Osteocyte (in vitro differentiated cells): Measurements from ENCODE around the gene OLFML2A. TPM values are rescaled to one million over a fixed set of nuclear protein-coding genes. Genes with fewer than 3 reads are reported as not detected.

Experiments
- DNase-seq: peaks from one replicate; pipeline ENCODE4 v3.0.0; 2021; ENCODE audit warnings: mixed read lengths; ENCODE audit not compliant: unreplicated experiment; ENCODE audit errors: extremely low spot score
- H3K27ac Mint-ChIP-seq: one replicate; pipeline ENCODE4 v1.8.0; 2021; ENCODE audit warnings: mild to moderate bottlenecking, mixed read lengths; ENCODE audit not compliant: unreplicated experiment
- H3K27me3 Mint-ChIP-seq: one replicate; pipeline ENCODE4 v1.8.0; 2021; ENCODE audit warnings: mixed read lengths; ENCODE audit not compliant: unreplicated experiment
- H3K36me3 Mint-ChIP-seq: one replicate; pipeline ENCODE4 v1.8.0; 2021; ENCODE audit warnings: mixed read lengths; ENCODE audit not compliant: unreplicated experiment
- H3K4me1 Mint-ChIP-seq: one replicate; pipeline ENCODE4 v1.8.0; 2021; ENCODE audit warnings: mixed read lengths; ENCODE audit not compliant: unreplicated experiment
- H3K4me3 Mint-ChIP-seq: one replicate; pipeline ENCODE4 v1.8.0; 2021; ENCODE audit warnings: mild to moderate bottlenecking, moderate library complexity, mixed read lengths; ENCODE audit not compliant: unreplicated experiment
- H3K9me3 Mint-ChIP-seq: one replicate; pipeline ENCODE4 v1.8.0; 2021; ENCODE audit warnings: mixed read lengths; ENCODE audit not compliant: unreplicated experiment
- total RNA-seq: library from RNA; stranded (reverse); gene quantifications from 2 replicates; pipeline ENCODE4 v1.2.1, GENCODE V29; 2021
- TF ChIP-seq, protein P1 (sequence below): fragments of 200-600 bp; sonication (generic); IDR thresholded peaks from 2 replicates; pipeline ENCODE4 v1.5.0; 2021; ENCODE audit warnings: antibody characterized with exemption, mild to moderate bottlenecking, moderate library complexity

Gene OLFML2A
- total RNA-seq, 1 donor from 2014 or later, result 146 TPM

DNA sequence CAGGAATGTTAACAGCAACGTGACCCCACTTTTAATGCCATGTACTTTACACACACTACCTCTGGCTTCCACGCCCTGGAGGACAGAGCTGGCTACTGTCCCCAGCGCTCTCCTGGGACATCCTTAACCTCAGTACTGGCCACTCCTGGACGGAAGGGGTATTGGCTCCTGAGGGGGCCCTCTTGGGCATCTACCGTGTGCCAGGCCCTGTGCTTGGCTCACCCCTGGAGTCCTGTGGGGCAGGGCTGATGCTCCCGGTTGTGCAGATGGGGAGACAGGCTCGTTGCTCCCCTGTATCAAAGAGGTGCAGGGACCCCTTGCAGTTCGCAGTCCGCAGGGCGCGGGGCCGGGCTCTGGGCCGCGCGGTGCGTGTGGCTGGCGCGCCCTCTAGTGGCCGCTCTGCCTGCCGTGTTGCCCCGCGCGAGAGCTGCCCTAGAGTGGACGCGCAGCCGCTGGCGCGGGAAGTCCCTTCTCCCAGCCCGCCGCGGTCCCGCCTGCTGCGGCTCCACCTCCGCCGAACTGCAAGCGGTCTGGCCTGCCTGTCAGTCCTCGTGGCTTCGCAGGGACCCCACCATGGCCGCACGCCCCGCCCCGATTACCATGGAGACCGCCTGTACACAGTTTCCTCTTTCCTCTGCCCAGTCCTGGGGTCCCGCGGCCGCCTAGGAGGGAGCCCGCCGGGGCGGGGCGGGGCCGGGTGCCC is 76.0 kb downstream of the OLFML2A start, which contains the start of gene WDR38:
Gene WDR38, plus strand, starts transcription at position 632 of the 703 bp plus-strand sequence. CDS start 72 bp downstream, outside the sequence.
- H3K27me3 Mint-ChIP-seq, result no peaks in the 10 kb centered on the region
- peak; percentile 91 for DNase-seq
- H3K4me1 Mint-ChIP-seq, result peaks cover 27% of the 10 kb centered on the region
- H3K4me3 Mint-ChIP-seq, result peak within 1 kb of the TSS; percentile 70
- no peaks in the 10 kb centered on the region for H3K9me3 Mint-ChIP-seq
- peaks cover 4% of the 10 kb centered on the region for H3K36me3 Mint-ChIP-seq
- H3K27ac Mint-ChIP-seq, result peak within 1 kb of the TSS; percentile 20
- TF ChIP-seq, protein P1, sequence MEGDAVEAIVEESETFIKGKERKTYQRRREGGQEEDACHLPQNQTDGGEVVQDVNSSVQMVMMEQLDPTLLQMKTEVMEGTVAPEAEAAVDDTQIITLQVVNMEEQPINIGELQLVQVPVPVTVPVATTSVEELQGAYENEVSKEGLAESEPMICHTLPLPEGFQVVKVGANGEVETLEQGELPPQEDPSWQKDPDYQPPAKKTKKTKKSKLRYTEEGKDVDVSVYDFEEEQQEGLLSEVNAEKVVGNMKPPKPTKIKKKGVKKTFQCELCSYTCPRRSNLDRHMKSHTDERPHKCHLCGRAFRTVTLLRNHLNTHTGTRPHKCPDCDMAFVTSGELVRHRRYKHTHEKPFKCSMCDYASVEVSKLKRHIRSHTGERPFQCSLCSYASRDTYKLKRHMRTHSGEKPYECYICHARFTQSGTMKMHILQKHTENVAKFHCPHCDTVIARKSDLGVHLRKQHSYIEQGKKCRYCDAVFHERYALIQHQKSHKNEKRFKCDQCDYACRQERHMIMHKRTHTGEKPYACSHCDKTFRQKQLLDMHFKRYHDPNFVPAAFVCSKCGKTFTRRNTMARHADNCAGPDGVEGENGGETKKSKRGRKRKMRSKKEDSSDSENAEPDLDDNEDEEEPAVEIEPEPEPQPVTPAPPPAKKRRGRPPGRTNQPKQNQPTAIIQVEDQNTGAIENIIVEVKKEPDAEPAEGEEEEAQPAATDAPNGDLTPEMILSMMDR, result peak; percentile 100

DNA sequence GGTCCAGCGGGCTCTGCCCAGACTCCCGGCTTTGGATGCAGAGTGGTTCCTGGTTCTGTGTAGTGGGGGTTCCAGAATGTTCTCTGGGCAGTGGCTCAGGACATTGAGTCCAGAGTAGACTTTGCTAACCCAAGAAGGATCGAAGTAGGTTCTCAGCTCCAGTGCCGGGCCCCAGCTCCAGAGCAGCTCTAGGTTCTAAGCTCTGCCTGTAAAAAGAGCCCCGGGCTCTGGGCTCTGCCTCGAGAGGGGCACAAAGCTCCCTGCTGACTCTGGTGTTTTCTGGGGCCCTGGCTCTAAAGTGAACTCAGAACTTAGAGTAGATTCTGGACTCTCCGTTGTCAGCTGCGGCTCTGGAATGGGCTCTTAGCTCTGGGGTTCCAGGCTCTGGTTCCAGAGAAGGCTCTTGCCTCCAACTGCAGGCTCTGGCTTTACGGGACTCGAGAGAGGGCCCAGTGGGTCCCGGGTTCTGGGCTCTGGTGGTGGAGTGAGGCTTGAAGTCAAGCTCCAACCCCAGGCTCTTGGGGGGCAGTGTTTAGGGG is 76.7 kb downstream of the OLFML2A start:
- Mint-ChIP-seq H3K4me3 (peak overlapping the region; percentile 70), H3K9me3 (no peaks in the 10 kb centered on the region), H3K4me1 (peaks cover 27% of the 10 kb centered on the region), H3K27me3 (no peaks in the 10 kb centered on the region), H3K27ac (no peak overlapping the region), H3K36me3 (peaks cover 4% of the 10 kb centered on the region)
- no peak for DNase-seq
- TF ChIP-seq, protein P1, result no peak

DNA sequence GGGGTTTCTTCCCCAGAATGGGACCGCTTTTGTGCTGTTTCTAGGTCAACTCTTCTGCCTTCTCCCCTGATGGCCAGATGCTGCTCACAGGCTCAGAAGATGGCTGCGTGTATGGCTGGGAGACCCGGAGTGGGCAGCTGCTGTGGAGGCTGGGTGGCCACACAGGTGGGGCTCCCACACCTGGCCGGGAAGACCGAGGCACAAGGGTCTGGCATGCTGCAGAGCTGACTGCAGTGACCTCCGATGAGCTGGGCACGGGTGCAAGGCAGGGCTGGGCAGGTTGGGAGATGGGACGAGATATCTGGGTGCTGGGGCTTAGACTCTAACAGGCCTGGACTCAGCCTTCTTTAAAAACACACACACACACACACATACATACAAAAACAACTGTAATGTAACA is 77.2 kb downstream of the OLFML2A start:
- Mint-ChIP-seq H3K36me3 (peaks cover 4% of the 10 kb centered on the region), H3K9me3 (no peaks in the 10 kb centered on the region), H3K27ac (no peak overlapping the region), H3K4me1 (peaks cover 27% of the 10 kb centered on the region), H3K4me3 (no peak overlapping the region), H3K27me3 (no peaks in the 10 kb centered on the region)
- TF ChIP-seq, protein P1, result no peak
- no peak for DNase-seq

DNA sequence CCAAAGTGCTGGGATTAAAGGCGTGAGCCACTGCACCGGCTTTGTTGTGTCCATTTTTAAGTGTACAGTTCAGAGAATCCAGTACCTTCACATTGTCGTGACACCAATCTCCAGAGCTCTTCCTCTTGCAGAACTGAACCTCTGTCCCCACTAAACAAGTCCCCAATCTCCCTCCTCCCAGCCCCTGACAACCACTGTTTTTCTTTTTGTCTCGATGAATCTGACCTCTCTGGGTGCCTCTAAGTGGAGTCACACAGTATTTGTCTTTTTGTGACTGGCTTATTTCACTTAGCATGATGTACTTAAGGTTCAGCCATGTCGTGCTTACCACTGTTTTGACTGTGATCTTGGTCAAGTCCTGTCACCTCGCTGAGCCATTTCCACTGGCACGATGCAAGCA is 77.9 kb downstream of the OLFML2A start:
- Mint-ChIP-seq H3K4me3 (no peak overlapping the region), H3K36me3 (peaks cover 8% of the 10 kb centered on the region), H3K4me1 (peaks cover 27% of the 10 kb centered on the region), H3K27me3 (no peaks in the 10 kb centered on the region), H3K9me3 (no peaks in the 10 kb centered on the region), H3K27ac (peak overlapping the region; percentile 14)
- DNase-seq, result no peak
- TF ChIP-seq, protein P1, result no peak

DNA sequence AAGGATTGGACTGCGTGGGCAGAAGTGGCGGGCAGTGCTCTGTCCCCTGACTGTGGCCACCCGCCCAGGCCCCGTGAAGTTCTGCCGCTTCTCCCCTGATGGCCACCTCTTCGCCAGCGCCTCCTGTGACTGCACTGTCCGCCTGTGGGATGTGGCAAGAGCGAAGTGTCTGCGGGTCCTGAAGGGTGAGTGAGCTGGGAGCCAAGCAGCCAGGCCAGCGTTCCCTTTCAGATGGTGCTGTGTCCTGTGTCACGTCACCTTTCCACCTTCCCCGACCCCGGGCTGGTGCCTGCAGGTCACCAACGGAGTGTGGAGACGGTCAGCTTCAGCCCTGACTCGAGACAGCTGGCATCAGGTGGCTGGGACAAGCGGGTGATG is 78.6 kb downstream of the OLFML2A start:
- Mint-ChIP-seq H3K4me1 (peaks cover 31% of the 10 kb centered on the region), H3K9me3 (no peaks in the 10 kb centered on the region), H3K4me3 (no peak overlapping the region), H3K27ac (no peak overlapping the region), H3K27me3 (no peaks in the 10 kb centered on the region), H3K36me3 (peaks cover 15% of the 10 kb centered on the region)
- TF ChIP-seq, protein P1, result no peak
- DNase-seq, result no peak
